ENCODE results near the gene LYAR.

The LYAR gene, protein sequence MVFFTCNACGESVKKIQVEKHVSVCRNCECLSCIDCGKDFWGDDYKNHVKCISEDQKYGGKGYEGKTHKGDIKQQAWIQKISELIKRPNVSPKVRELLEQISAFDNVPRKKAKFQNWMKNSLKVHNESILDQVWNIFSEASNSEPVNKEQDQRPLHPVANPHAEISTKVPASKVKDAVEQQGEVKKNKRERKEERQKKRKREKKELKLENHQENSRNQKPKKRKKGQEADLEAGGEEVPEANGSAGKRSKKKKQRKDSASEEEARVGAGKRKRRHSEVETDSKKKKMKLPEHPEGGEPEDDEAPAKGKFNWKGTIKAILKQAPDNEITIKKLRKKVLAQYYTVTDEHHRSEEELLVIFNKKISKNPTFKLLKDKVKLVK

DNA sequence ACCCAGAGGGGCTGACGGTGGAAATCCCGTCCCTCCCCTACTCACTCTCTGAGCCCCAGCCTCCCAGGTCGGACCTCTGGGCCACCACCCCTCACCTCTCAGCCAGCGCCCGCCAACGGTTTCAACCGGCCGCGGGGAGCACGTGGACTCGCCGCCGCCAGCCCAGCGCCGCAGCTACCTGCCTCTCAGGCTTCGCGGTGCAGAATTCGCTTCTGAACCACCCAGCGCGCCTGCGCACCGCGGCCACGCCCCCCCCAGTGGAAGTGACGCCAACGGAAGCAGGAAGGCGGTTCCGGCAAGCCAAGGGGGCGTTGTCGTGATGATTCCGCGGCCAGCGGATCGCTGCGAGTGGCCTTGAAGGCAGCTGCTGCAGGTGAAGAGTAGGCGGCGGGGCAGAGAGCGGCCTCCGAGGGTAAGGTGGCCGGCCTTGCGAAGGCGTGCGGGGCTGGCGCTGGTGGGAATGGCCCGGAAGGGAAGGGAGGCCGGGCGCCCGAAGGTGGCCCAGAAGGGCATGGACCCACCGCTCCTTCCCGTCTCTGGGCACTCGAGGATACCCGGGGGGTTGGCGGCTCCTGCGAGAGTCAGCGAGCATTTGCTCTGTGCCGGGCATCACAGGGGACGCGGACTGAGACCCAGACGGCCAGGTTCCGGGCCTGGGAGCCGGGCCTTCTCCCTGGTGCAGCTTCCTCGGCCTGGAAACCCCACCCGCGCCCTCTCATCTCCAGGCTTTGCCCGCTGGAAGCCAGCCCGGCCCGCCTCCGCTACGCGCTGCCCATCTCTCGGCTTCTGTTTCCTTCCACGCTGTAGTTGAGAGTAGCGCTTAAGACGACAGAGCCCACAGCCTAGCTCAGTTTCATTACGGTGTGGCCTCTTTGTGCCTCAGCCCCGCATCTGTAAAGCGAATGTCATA, at the start of gene LYAR, which contains the start of gene ZBTB49:
LYAR (minus strand) TSS at position 214 of the 910 bp plus-strand sequence. CDS start 6,412 bp downstream, outside the sequence.
ZBTB49 (plus strand) TSS at position 311 of the 910 bp plus-strand sequence. CDS start 9,695 bp downstream, outside the sequence.
- peak; percentile 62 for DNase-seq

DNA sequence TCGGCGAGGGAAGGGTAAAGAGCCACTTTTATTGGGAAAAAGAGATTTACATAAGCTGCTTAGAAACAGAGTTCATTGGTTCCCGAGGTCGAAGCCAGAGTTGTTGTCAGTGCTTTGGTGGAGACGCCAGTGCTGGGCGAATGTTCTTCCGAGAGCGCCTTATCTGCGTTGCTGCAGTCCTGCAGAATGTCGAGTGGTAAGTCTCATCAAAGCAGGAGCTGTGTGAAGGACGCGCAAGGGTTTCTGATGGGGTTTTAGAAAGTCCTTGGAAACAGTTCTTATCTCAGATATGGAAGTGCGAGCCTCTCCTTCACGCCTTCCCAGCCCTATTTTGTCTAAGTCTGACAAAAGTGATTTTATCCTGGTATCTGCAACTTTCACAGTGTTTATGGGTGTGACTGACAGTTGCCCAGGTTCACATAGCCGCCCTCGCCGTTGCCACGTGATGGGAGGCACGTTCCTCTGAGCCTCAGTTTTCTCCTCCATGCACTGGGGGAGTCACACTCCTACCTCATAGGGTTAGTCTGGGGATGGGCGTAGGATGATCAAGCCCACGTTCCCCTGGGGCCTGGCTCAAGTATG, 49.6 kb upstream of the LYAR start:
- no peak for DNase-seq

DNA sequence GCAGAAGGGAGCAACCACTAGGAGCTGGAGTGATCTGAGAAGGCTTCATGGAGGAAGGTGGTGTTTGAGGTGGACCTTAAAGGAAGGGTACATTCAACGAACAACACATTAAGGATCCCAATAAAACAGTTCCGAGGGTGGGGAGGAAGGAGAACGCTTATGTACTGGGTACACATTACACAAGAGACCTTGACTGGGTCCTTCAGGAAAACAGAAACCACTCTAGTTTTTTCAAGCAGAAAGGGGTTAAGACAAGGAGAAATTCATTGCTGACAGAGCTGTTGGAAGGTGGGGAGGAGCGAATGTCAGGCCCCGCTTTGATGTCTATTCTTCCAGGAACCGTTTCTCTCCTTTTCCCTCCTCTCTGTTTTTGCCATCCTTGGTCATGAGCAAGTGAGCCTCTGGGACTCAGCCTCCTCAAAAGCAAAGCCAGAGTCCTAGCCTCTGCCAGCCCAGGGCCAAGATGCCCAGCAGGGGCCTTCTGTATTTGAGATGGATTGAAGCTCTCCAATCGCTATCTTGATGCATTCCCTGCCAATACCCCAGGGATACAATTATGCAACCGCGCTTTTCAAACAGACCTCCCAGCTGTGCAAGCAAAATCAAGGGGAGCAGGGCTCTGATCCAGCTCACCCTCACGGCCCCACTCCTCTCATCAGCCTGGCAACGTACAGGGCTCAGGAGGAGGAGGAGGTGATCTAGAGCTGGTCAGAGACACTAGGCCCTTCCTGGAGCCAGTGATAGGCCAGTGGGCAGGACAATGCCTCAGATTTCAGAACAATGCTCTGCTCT, 48.5 kb upstream of the LYAR start:
- no peak for DNase-seq

DNA sequence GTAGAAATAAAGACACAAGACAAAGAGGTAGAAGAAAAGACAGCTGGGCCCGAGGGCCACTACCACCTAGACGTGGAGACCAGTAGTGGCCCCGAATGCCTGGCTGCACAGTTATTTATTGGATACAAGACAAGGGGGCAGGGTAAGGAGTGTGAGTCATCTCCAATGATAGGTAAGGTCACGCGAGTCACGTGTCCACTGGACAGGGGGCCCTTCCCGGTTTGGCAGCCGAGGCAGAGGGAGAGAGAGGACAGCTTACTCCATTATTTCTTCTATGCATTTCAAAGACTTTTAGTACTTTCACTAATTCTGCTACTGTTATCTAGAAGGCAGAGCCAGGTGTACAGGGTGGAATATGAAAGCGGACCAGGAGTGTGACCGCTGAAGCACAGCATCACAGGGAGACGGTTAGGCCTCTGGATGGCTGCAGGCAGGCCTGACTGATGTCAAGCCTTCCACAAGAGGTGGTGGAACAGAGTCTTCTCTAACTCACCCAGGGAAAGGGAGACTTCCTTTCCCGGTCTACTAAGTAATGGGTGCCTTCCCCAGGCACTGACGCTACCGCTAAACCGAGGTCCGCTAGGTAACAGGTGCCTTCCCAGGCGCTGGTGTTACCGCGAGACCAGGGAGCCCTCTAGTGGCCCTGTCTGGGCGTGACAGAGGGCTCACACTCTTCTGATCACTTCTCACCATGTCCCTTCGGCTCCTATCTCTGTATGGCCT, 45.0 kb upstream of the LYAR start:
- DNase-seq, result peak; percentile 19

DNA sequence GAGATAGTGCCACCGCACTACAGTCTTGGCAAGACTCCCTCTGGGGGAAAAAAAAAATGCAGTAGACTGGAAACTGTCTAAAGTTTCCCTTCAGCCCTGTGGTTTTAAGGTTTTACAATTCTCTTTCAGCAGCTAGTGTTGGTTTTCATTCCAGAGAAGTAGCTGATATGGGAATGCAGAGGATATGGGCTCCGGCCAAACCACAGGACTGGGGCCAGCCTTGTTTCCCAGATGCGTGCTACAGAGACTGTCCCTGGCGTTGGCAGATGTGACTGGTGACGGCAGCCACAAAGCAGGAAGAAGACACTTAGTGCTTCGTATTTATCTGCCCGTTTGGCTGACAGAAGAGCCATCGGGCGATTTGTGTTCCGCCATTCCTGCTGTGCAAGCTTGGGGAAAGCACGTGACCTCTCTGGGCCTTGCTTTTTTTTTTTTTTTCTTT, 43.3 kb upstream of the LYAR start:
- no peak for DNase-seq

DNA sequence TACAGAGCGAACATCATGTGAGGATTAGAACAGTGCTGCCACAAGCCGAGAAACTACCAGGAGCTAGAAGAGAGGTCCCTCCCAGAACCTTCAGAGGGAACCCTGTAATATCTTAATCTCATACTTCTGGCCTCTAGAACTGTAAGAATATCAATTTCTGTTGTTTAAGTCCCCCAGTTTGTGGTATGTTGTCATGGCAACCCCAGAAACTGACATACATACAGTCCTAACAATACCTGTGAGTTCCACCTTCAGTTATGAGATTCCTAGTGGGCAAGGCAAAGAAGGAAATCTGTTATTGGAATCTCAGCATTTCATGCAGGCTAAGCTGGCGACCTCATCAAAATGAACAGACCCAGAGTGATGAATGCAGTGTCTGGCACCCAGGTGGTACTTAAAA, 42.6 kb upstream of the LYAR start:
- DNase-seq, result no peak

DNA sequence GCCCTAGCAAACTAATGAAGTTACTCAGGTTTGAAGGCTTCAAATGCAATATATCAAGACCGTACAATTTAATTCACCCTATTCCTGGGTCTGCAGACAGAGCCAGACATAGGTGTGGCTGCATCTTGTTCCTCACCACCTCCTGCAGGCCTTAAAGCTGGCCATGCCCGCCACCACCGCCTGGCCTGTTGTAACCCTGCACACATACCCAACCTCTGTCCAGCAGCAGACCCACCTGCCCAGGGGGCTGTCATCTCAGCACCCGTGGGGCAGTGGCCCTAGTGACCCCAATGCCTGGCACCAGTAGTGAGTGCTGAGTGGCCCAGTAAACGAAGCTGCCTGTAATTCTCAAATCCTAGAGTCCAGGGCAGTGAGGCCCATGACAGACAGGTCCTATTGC, 40.8 kb upstream of the LYAR start:
- no peak for DNase-seq

DNA sequence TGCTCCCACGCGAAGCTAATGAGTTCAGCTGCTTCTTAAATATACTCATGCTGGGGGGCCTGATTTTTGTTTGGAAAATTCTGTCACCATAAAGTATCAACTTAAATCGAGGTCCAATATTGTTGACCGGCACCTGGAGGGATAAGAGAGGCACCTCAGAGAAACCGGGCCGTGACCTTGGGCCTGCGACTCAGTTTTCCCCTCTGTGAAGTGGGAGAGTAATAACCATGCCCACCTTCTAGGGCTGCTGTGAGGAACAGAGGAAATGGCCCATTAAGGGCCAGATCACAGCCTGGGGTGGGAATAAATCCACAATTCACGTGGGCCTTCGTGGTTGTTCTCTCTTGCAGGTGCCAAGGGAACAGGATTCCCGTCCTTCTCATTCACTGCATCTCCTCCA, 39.5 kb upstream of the LYAR start:
- DNase-seq, result no peak

DNA sequence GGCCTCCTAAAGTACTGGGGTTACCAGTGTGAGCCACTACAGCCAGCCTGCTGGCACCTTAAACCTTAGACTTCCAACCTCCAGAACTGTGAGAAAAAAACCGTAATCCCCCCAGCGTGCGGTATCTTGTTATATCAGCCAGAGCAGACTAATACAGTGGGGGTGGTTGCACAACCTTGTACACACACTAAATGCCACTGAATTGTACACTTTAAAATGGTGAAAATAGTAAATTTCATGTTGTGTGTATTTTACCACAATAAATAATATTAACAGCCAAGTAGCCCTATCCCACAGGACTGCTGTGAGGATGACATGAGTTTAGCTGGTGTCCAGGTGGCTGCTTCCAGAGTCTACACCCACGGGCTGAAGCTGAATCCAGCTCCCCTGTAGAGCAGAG, 38.9 kb upstream of the LYAR start:
- no peak for DNase-seq

DNA sequence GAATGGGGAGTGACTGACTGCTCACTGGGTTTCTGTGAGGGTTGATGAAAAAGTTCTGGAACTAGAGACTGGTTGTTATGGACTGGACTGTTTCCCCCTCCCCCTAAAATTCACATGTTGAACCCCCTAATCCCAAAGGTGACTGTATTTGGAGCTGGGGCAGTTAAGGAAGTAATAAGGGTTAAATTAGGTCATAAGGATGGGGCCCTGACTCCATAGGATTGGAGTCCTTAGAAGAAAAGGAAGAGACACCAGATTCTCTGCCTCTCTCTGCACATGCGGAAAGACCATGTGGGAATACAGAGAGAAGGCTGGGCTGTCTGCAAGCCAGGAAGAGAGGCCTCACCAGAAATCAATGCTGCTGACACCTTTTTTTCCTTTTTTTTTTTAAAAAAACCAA, 38.3 kb upstream of the LYAR start:
- no peak for DNase-seq

DNA sequence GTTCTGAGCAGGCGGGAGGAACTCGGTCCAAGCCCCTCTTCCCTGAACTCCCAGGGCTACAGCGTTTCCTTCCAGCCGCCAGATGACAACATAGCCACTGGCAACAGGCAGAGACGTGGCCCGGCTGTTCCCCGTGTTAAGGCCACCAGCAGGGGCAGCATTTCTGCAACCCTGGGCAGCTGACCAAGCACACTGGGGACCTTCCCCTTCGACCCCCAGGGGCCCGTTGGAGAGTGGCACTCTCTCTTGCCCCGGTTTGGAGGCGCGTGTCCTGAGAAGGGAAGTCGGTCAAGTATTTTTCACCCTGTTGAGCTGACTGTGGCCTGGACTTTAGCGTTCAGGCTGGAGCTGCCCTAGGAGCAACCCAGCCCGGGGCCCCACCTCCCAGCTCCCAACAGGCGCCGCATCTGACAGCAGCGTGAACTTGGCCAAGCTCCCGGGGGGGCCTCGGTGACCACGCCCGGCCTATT, 37.7 kb upstream of the LYAR start:
- DNase-seq, result no peak

DNA sequence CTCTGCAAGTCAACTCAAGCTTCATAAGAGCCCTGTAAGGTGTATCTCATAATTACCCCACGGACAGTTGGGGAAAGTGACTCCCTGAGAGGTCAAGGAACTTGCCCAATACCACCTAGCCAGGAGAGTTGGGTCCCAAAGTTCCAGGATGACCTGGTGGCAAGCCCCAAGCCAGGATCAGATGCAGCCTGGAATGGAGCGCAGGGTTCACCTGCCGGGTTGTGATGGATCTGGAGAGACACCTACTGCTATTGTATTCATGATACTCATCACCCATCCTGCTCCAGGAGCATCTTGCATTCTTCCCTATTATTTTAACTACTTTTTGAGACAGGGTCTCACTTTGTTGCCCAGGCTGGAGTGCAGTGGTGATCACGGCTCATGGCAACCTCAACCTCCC, 36.2 kb upstream of the LYAR start:
- no peak for DNase-seq

DNA sequence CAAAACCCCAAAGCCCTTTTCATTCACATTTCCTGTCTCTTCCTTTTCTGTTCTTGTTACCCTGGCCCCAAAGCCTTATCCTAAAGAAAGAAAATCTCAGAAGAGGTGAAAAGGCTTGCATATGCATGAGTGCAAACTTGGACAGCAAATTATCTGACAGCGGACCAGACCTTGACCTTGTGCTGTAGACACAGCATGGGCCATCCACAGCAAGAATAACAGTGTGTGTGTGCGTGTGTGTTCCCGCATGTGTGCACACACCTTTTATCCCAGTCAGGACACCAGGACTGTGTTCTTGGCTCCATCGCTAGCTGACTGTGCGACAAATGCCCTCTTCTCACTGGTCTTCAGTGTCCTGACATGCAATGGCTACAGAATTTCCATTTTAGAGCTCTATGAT, 35.4 kb upstream of the LYAR start:
- no peak for DNase-seq

DNA sequence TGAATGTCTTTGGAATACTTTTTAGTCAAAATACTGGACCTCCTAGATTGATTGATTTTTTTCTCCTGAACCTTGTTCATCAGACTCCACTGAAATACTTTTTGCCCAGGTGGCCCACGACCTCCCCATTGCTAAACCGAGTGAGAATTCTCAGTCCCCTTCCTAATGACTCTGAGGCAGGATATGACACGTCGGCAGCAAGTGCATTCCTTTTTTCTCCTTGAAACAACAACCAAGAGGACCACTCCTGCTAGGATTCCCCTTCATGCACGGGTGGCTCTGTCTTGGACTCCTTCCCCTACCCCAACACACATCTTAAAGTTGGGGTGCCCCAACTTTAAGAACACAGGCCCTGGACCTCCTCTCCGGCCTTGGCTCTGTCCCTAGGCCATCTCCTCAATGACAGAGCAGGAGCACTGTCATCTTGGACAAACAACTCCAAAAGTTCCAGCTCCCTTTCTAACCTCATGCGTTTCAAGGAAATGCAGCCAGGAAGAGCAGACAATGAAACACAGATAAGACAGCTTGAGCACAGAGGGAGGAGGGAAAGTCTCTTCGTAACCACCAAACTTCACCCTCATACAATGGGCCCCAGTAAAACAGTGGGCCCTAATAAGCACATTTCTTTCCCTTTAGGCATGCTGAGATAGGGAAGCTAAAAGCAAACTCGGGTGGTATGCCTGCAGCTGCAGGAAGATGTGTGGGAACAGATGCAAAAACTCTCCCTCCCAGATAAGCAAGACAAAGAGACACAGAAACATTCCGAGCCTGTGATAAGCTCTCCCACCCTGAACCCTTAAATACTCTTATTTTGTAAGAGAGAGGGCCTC, 34.0 kb upstream of the LYAR start:
- no peak for DNase-seq

DNA sequence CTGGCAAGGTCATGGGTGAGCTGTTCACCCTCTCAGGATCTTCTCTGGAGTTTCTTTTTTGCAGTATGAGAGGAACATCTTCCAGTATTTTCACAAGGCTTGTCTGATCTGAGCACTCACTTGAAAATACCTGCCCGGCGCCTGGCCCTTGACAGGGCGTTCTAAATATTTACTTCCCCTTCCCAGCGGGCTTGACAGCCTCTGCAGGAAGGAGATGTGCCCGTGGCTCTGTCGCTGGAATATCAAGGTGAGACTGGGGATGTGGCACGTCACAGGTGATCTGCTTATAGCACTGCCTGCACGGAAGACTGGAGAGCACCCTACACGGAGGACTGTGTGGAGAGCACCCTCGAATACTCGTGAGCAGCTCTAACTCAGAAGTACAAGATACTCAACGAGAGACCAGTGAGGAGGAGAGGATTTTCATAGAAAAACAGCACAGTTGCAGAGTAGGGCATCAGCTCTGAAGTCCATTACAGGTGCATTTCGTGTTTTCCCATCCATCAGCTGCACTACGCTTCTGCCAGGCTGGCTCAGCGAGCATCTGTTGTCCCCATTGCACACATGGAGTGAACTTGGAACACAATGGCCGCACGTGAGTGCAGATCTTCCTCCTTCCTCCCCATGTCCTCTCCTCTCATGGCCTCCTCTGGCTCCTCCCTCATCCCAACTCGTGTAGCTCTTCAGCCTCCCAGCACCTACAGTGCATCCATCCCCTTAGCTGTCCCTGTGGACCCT, 32.2 kb upstream of the LYAR start:
- DNase-seq, result no peak

DNA sequence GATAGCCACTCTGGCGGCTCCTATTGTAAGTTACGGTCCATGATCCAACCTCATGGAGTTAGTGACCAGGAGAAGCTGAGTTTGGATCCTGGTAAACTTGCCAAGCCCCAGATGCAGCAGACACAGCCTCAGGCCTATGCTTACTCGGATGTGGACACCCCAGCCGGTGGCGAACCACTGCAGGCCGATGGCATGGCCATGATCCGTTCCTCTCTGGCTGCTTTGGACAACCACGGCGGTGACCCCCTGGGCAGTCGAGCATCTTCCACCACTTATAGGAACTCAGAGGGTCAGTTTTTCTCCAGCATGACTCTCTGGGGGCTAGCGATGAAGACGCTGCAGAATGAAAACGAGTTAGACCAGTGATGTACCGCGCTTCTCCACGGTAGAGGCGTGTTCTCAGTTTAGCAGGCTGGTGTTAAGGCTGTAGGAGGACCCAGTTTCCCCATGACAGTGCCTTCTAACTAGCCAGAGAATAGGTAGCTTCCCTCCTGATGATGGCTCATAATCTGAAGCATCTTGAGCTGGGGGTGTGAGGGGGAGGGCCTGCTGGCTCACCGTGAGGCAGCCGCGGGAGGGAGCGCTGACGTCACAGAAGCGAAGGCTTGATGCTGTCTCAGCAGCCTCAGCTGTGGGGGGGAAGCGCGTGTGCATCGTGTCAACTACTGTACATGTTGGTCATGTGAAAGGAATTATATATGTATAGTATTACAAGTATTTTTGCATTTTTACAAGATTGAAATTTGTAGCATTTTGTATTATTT, 31.2 kb upstream of the LYAR start:
- DNase-seq, result no peak

DNA sequence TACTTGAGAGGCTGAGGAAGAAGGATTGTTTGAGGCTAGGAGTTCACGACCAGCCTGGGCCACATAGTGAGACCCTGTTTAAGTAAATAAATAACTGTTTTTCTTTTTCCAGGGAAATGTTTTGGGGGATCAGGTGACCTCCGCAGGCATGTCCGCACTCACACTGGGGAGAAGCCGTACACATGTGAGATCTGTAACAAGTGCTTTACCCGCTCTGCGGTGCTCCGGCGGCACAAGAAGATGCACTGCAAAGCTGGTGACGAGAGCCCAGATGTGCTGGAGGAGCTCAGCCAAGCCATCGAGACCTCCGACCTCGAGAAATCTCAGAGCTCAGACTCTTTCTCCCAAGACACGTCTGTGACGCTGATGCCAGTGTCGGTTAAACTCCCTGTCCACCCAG, 30.6 kb upstream of the LYAR start:
- no peak for DNase-seq

DNA sequence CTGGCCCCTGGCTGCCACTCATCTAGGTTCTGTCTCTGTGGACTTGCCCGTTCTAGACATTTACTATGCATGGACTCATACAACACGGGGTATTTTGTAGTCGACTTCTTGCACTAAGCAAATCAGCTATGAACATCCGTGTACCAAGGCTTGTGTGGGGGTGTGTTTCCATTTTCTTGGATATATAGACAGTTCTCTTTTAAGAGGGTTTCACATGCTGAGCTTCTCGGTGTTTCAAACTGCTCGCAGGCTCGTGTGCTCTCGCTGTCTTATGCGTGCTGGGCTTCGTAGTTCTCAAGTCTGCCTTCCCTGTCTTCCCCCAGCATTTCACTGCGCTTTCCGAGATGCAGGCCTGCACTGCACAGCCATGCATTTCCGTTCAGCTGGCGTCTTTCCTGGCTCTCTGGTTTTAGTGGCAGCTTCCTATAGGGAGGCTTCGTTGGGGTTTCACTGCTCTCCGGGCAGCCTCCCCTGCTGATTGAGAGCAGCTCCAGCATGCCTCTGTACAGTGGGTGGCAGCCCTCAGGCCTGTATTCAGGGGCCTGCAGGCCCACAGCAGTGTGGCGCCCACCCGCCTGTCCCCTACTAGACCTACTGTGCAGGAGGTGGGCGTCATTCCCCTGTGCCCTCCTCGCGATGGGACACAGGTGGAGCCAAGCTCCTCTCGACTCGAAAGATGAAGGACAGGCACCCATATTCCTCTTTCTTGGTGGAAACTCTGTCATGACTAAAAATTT, 27.7 kb upstream of the LYAR start:
- DNase-seq, result no peak

DNA sequence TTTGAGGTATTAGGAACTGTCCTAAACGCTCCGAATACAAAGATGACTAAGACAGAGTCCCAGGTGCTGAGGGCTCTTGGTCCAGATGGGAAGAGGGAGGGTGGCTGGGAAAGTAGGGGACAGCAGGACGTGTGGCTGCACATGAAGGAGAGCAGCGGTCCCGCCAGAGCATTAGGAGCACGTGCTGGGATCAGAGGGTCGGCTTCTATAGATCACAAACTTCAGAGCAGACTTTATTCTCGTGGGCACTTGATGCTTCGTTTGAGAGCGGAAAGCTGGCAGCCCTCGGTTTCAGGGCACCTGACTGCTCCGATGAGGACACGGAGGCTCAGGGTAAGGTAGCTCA, 26.2 kb upstream of the LYAR start:
- no peak for DNase-seq
